Measurements from ENCODE around the gene RIMS1. TPM values are rescaled to one million over a fixed set of nuclear protein-coding genes. Genes with fewer than 3 reads are reported as not detected.
"Not testable (repeated sequence)": the region's sequence is repeated elsewhere in the genome, so short reads cannot be mapped to it uniquely, and the experiment has no call there.

Gene RIMS1
- total and polyA plus RNA-seq, 2 experiments from 2014 or later = 0.29 to 0.92 TPM

DNA sequence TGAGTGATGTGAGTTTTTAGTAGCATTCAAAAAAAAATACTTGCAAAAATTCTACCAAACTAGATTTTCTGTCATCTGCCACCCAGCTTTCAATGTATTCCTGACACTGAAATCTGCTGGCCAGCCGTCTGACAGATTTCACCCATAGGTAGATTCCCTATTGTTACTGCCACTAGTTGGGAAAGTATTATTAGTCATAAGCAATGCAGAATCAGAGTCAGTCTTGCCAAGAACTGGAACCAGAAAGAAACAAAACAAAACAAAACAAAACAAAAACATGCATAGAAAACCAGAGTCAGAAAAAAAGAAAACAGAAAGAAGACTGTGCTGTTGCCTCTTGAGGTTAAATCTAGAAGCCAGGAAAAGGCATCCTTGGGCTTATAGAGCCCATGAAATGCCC, 442.4 kb downstream of the RIMS1 start:
- H3K4me1 ChIP-seq (ENCODE audit: low read depth) = no peaks in the 10 kb centered on the region
- no peaks in the 10 kb centered on the region for H3K9me3 ChIP-seq (ENCODE audit: low read depth)
- TF ChIP-seq, protein P1, sequence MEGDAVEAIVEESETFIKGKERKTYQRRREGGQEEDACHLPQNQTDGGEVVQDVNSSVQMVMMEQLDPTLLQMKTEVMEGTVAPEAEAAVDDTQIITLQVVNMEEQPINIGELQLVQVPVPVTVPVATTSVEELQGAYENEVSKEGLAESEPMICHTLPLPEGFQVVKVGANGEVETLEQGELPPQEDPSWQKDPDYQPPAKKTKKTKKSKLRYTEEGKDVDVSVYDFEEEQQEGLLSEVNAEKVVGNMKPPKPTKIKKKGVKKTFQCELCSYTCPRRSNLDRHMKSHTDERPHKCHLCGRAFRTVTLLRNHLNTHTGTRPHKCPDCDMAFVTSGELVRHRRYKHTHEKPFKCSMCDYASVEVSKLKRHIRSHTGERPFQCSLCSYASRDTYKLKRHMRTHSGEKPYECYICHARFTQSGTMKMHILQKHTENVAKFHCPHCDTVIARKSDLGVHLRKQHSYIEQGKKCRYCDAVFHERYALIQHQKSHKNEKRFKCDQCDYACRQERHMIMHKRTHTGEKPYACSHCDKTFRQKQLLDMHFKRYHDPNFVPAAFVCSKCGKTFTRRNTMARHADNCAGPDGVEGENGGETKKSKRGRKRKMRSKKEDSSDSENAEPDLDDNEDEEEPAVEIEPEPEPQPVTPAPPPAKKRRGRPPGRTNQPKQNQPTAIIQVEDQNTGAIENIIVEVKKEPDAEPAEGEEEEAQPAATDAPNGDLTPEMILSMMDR (IDR thresholded peaks at IDR 0.05; ENCODE audit: low read depth, low read length) = no peak
- no peak for DNase-seq (ENCODE audit: low read depth in 1 of 2, low spot score in 1 of 2)
- H3K27me3 ChIP-seq = no peaks in the 10 kb centered on the region
- no peak overlapping the region for H3K27ac ChIP-seq
- H3K4me3 ChIP-seq = no peak overlapping the region
- H3K36me3 ChIP-seq = no peaks in the 10 kb centered on the region

DNA sequence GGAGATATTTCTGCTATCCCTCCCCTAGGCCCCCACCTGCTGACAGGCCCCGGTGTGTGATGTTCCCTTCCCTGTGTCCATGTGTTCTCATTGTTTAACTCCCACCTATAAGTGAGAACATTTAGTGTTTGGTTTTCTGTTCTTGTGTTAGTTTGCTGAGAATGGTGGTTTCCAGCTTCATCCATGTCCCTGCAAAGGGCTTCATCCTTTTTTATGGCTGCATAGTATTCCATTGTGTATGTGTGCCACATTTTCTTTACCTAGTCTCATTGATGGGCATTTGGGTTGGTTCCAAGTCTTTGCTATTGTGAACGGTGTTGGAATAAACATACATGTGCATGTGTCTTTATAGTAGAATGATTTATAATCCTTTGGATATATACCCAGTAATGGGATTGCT, 448.9 kb downstream of the RIMS1 start:
- not testable (repeated sequence) for H3K4me1 ChIP-seq (ENCODE audit: low read depth); H3K27me3 ChIP-seq; H3K27ac ChIP-seq

DNA sequence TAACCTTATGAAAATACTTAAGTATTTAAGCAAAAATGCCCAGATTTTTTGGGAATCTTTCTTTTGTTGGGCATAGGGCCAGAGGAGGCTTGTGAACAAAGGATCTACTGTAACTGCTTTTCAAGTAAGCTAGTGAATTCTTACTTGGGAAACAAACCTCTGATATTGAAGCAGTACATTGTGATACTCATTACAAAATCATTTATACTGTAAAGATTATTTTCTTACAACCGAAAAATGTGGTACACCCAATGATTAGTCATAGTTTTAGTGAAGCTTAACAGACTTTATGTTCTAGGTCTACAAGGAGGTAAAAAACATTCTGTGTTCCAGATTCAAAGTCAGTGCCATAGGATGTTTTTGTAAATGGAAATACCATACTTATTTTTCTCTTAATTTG, 462.6 kb downstream of the RIMS1 start:
- no peak overlapping the region for H3K4me3 ChIP-seq
- H3K9me3 ChIP-seq (ENCODE audit: low read depth) = no peaks in the 10 kb centered on the region
- TF ChIP-seq, protein P1 (IDR thresholded peaks at IDR 0.05; ENCODE audit: low read depth, low read length) = no peak
- H3K27ac ChIP-seq = no peak overlapping the region
- DNase-seq (ENCODE audit: low read depth in 1 of 2, low spot score in 1 of 2) = peak in 1 of 2 donors; percentile 66
- H3K27me3 ChIP-seq = no peaks in the 10 kb centered on the region
- no peaks in the 10 kb centered on the region for H3K4me1 ChIP-seq (ENCODE audit: low read depth)
- H3K36me3 ChIP-seq = no peaks in the 10 kb centered on the region

More for the DNA sequence above, 448.9 kb downstream of the RIMS1 start:
- H3K9me3 ChIP-seq (ENCODE audit: low read depth); DNase-seq (ENCODE audit: low read depth in 1 of 2, low spot score in 1 of 2); H3K4me3 ChIP-seq; H3K36me3 ChIP-seq: not testable (repeated sequence)

DNA sequence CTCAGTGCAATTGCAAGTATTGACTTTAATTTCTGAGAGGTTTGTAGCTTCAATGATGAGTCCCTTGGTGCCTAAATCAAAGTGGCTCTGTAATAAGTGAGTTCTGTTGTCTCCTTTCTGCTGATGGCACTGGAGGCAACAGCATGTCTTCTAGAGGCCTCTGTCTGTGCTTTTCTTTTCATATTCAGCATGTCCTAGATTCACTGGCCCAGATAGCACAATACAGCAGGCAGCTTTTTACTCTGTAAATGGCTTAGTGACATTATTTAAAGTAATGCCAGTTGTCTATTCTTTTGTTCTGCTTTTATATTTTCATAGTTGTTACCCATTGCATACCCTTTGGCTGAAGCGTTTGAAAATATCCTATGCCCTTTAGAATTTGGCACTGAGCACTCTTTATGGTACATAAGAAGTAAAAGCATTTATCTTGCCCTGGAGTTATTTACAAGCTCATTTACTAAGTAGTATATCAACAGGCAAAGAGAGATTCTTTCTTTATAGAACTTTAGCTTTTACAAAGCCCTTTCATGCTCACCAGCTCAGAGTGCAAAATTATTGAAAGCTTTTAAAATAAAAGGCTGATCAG, 464.0 kb downstream of the RIMS1 start:
- H3K4me3 ChIP-seq = no peak overlapping the region
- no peak overlapping the region for H3K27ac ChIP-seq
- H3K9me3 ChIP-seq (ENCODE audit: low read depth) = no peaks in the 10 kb centered on the region
- H3K36me3 ChIP-seq = no peaks in the 10 kb centered on the region
- TF ChIP-seq, protein P1 (IDR thresholded peaks at IDR 0.05; ENCODE audit: low read depth, low read length) = no peak
- H3K4me1 ChIP-seq (ENCODE audit: low read depth) = no peaks in the 10 kb centered on the region
- DNase-seq (ENCODE audit: low read depth in 1 of 2, low spot score in 1 of 2) = no peak
- H3K27me3 ChIP-seq = no peaks in the 10 kb centered on the region

DNA sequence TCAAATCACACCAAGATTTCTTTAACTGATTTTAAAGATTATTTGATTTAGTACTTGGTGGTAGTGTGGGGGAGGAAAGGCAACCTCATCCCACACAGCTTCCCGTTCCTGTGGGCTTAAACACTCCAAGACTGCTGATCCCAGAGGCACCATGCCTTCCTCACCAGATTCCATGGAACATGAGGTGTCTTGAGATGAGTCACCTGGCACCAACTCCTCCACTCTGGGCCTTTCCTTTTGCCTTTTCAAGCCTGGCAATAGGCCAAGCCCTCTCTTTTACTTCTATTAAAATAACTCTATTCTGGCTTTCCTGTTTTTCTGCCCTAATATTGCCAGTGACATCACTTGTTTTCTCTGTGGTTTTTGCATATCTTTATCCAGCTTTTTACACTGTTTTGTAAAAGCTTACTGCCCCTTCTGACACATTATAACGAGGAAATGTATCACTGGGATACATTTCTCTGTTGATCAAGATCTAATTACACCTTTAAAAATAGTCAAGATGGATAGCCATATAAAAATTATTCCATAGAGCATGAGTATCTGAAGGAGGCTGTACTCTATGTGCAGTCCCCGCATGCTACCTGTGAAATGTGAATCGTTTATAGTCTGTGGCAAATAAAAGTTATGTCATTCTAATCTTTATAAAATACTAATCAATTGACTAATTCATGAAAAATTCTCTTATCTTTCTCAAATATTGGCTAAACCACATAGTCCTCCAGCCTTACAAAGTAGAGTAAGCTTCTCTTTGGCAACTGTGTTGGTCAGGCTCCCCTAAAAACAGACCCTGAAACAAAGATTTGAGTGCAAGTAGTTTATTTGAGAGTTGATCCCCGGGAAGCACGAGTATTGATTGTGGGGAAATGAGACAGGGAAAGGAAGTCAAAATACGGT, 477.7 kb downstream of the RIMS1 start:
- TF ChIP-seq, protein P1 (IDR thresholded peaks at IDR 0.05; ENCODE audit: low read depth, low read length) = no peak
- no peak overlapping the region for H3K27ac ChIP-seq

DNA sequence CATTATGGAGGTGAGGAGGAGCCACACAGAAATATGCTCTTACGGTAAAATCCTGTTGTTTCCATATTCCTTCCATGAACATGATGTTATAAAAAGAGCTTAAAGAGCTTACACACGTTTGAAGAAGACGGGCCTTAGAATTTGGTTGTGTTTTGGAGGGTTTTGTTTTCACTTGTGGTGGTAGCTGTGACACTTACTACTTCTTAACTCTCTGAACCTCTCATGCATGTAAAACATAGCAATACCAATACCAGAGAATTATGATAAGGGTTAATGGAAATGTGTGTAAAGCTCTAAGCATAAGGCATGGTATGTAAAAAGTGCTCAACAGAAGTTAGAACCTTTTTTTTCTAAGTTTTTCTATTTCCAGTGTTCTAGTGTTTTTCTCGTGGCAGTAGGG, 479.4 kb downstream of the RIMS1 start:
- Histone ChIP-seq H3K27me3 (no peaks in the 10 kb centered on the region), H3K27ac (no peak overlapping the region), H3K9me3 (ENCODE audit: low read depth) (no peaks in the 10 kb centered on the region), H3K4me1 (ENCODE audit: low read depth) (no peaks in the 10 kb centered on the region), H3K4me3 (no peak overlapping the region), H3K36me3 (no peaks in the 10 kb centered on the region)
- no peak for DNase-seq (ENCODE audit: low read depth in 1 of 2, low spot score in 1 of 2)
- TF ChIP-seq, protein P1 (IDR thresholded peaks at IDR 0.05; ENCODE audit: low read depth, low read length) = no peak

More for the DNA sequence above, 477.7 kb downstream of the RIMS1 start:
- peak in 1 of 2 donors; percentile 91 for DNase-seq (ENCODE audit: low read depth in 1 of 2, low spot score in 1 of 2)
- Histone ChIP-seq H3K36me3 (no peaks in the 10 kb centered on the region), H3K9me3 (ENCODE audit: low read depth) (no peaks in the 10 kb centered on the region), H3K4me1 (ENCODE audit: low read depth) (no peaks in the 10 kb centered on the region), H3K27me3 (no peaks in the 10 kb centered on the region), H3K4me3 (no peak overlapping the region)
